Hematopoietic multipotent progenitor cell treated with erythropoietin and hydrocortisone succinate and interleukin-3 and kit ligand, for 15 days (in vitro differentiated cells): ENCODE results near the gene MCRS1.

Experiments
- DNase-seq: peaks from one replicate; pipeline ENCODE4 v3.0.0-alpha.2; 2015; ENCODE audit warnings: low spot score

MCRS1 gene

DNA sequence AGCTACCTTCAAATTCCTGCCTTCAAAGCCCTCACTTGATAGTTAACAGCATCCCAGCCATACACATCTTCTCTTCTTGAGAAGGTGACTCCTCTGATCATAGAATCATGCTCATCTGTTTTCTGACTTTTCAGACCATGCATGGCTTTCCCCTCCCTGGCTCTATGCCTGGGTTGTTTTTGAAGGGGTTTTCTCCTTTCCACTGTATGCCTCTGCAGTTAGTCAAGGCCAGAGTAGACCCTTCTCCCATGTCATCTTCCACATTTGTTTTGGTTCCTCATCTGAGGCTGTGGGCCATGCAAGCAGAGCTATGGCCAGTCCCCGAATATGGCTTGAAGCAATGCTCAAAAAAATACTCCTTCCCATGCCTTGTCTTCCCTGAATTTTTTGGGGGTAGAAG lies 14.3 kb upstream of the MCRS1 start:
- DNase-seq, result no peak

DNA sequence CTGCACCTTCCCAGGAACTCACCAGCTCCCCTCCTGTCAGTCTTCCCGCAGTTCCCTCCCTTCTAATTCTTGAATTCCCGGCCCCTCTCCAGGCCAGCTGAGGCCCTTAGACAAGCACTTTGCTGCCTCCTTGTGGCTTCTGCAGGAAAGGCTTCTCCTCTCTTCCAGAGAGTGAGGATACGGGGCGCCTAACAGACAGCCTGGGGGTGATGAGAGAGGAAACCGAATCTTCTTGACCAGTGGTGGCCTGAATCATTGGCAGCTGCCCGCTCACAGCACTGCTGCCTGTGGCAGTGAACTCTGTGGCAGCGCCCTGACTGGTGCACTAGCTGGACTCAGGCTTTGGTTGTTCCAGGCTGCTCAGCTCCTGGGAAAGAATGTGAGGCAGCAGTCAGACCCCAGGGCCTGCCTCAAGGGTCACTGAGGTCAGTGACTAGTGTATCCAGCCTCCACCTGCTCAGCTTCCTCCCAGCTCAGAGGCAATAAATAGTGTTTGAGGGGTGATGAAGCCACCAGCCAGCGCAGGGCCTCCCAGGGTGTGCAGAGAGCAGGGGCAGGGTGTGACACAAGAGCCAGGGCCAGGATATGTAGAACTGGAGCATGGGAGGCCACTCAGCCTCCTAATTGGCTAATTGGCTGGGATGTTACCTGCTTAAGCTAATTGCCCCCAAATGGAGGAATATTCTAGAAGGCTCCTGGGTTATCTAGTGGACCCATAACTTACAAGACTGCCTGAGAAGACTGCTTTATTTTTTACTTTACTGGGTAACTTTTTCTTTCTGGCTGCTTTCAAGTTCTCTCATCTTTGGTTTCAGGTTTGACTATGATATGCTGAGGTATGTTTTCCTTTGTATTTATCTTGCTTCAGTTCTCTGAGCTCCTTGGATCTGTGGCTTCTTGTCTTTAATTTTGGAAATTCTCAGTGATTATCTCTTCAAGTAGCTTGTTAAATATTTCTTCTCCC lies 12.9 kb upstream of the MCRS1 start:
- peak; percentile 67 for DNase-seq

DNA sequence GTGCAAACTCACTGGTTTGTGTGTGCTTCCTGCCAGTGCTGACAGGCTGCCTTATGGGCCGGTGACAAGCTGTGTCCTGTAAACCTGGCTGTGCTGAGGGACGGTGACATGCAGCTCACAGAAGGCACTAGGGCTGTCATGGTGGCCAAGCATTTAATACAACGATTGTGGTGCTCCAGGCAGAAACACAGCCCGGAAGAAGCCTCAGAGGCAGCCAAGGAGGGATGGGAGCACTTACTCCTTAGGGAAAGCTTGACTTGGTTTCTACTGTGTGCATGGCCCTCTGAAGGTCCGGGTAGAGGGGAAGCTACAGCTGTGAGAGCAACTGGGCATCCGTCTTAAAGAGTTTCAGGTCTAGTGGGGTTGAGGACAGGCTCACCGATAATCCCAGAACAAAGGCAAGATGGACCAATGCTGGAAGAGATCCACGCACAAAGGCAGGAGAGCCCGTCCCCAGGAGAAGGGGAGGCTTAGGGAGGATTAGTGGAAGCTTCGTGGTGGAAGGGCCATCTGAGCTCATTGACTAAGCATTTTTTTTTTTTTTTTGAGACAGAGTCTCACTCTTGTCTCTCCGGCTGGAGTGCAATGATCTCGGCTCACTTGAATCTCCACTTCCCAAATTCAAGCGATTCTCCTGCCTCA lies 10.7 kb upstream of the MCRS1 start:
- DNase-seq, result no peak

DNA sequence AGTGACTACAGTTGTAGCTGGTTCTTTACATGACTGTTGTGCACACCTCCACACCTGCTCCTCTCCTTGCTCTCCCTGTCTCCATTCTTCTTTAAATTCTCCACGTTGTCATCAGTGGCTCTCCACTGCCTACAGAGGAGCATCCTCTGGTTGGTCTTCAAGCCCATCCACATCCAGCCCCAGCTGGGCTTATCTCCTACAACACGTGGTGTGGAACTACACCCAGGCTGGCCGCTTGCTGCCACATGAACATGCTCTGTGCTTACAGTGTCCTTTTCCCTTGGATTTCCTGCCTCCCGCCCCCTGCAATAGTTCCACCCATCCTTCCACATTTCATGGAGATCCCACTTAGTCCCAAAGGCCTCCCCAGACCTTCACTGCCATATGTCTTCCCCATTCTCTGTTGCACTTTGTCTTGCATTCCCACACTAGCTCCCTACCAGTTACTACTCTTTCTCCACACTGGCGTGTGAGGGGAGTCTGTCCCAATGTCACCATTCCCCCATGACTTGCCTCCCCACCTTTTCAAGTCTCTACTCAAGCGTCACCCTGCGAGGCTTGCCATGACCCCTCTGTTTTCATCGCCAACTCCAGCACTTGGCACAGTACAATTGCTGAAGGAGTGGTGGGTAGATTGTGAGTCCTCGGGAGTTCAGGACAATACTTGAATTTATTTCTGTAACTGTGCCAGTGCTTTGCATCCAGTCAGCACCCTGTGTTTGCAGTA lies 9.8 kb upstream of the MCRS1 start:
- no peak for DNase-seq

DNA sequence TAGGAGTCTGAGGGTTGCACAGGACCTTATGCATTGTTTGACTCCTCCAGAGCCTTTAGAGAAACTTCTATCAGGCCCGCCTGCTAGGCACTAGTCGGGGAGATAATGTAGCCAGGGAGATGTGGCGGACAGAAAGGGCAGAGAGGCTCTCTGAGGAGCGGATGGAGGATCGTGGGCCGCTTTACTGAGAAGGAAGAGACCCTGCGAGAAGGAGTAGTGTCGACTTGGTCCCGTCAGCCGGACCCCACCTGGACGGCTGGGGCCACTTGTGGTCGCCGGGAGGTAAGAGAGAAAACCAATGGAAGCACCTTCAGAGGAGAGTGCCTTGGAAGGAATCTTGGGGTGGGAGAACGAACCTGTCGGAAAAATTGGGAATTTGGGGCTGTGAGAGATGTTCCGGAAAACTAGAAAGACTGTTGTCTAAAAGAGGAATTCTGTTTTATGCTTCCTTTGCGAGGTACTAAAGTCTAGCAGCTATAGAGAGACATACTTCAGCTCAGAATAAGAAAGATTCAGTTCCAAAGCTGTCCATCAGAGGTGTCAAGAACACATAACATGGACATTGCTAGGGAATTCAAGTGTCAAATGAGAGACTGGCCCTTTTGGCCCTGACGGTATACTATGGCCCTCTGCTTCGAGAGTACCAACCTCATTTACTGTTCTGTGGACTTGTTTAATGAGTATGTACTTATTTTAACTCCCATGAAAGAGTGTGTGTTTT lies 660 bp upstream of the MCRS1 start:
- peak; percentile 41 for DNase-seq

DNA sequence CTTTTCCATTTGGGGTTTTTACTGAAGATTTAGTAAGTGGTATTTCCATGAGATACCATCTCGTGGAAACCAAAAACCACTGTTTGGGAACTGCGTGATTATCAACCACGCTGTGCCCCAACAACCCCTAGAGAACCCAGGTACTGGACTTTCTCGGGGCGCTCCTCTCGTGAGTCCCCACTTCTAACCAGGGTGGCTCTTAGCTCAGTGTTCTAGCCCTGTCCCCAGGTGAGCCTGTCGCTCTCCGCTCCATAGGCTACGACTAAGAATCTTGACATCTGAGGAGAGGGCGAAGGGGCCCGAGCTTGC lies 686 bp downstream of the MCRS1 start:
- no peak for DNase-seq

DNA sequence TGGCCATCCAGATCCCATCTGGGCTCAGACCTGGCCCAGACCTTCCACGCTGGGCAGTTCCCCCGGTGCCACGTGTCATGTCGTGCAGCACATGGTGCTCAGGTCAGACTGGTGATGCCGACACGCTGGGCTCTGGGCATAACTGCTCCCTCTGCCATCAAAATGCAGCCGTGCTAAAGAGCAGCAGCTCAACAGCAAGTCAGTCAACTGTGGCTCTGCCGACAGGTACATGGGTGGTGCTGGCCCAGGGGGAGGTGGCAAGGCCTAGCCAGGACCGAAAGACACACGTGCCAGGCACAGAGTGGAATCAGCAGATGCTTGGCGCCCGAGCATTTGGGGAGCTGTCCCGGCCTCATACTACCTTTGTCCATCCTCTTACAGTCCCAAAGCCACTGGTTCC lies 1.6 kb downstream of the MCRS1 start:
- no peak for DNase-seq

DNA sequence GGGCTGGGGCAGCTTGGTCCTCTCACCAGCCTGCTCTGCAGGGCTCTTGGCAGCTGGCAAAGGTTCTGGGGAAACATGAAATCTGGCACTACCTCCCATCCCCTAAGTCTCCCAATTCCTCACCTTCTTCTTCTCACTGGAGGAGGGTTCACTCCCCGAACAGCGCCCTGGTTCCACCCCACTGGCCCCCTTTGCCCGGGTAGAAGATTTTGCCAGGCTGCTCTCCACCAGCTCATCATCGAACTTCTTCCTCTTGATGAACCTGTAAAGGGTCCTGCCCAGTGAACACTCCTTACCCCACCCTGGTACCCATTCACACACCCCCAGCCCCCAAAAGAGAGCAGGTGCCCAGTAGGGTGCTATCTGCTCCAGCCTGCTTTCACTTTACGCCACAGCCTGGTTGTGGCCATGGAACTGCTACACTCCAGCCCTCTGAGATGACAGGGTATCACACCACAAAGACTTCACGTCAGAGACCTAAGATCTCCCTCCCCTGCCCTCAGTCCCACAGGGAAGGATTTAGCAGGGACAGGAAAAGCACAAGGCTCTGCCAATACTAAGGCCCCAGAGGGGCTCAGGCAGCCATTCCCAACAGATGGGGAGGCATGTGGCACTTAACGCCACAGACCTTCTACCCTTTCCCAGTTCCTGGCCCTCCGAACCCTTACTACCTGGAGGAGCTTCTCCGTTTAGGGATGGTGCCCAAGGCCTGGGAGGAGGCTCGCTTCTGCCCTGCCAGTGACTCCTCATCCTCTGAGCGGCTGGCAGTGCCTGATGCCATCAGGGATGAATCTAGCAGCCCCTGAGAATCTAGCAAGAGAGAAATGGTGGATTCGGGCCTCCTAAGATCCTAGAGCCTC lies 2.3 kb downstream of the MCRS1 start:
- no peak for DNase-seq

DNA sequence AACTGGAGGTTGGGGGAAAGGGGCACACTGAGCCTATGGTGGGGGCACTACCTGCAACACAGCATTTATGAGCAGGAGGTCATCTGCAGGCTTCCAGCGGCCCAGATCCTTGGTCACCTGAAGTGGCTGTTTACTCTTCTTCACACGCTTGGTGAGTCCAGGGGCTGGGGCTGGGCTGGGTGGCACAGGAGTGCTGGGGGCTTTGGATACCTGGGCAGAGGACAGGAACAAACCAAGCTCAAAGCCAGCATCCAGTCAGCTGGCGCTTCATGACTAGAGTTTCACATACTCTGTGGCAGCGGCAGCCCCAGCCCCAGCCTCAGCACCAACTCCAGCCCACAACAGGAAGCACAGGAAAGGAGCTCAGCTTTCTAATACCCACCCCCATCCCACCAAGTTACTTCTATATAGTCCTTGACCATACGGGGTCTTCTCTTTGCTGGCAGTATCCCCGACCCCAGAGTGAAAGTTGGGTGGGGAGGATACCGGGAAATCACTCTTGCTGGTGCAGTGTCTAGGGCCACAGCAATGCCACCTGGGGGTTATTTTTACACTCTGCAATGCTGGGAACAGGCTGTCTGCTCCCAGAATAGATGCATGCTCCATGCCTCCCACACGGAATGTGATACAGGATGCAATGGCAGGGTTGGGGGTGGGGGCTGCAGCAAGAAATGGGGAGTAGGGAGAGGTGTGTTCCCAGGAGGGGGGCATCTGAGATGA lies 3.1 kb downstream of the MCRS1 start:
- no peak for DNase-seq

DNA sequence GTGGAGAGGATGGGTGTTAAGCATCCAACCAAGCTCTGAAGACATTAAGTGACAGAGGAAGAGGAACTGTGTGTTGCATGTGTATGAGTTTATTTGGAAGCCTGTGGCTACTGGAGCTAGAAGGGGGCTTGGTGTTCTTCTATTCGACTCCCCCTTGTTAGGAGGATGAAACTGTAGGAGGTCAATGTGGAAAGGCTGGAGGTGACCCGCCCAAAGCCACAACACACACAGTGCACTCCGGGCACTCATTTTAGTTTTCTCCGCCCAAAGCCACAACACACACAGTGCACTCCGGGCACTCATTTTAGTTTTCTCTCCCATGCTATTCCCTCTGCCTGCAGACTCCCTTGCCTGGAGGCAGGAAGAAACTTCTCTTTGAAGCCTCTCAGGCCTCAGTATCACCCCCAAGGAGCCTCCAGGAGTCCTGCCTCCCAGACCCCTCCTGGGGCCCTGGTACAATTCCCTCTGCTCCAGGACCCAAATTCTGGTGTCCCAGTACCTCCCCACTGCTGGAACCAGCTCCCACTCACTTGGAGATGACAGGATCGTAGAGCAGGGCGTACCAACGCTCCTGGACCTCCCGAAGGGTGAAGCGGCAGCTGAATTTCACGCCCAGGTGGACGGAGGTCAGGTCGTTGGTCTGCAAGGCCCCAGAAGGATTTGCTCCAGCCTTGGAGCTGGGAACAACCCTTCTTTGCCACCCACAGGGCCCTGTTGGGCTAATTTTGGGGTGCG lies 3.8 kb downstream of the MCRS1 start:
- DNase-seq, result no peak

DNA sequence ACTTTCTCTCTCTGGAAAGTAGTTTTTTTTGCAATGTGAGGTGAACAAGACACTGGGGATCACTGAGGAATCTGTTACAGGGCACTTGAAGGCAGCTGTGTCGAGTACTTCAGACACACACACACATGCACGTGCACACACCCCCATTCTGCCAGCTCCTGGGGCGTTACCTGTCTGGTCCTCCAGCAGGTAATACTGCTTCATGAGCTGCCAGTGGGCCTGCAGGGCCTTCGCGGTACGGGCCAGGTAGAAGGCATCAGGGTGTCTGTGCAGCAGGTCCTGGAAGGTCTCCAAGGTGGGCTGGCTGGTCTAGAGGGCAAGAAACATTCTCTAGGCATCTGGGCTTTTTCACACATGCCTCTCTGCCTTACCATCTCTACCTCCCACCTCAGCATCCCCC lies 5.1 kb downstream of the MCRS1 start:
- DNase-seq, result no peak

DNA sequence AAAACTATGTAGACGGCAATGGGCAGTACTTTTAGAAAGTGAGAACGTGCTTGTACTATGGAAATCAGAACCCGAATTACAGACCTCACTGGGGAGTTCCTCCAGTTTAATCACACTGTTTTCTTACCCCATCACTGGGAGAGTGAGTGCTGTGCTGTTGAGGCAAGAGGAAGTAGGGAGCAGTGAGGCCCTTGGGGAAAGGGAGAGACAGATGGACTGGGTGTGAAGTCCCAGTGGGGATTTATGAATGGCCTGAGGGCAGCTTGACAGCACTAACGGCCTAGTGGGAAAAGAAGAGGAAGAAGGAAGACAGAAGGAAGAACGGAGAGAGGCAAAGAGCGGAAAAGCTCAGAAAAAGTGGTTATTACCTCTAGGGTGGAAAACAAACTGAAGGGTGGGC lies 5.7 kb downstream of the MCRS1 start:
- DNase-seq, result no peak

DNA sequence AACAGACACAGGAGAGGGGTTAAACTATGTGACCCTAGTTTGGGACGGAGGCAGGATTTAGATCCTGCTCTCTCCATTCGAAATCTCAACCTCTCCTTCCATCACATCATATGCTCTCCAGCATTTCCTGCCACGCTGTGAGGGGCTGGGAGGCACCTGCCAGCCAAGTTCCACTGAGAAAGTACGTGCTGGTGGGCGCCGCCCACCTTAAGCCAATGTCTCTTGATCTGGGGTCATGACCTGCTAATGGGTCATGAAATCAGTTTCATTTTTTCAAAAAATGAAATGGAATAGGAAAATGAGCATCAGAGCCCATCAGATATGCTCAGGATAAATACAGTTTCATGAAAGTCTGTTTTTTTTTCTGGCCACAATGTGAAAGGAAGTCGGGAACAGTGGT lies 7.2 kb downstream of the MCRS1 start:
- no peak for DNase-seq

DNA sequence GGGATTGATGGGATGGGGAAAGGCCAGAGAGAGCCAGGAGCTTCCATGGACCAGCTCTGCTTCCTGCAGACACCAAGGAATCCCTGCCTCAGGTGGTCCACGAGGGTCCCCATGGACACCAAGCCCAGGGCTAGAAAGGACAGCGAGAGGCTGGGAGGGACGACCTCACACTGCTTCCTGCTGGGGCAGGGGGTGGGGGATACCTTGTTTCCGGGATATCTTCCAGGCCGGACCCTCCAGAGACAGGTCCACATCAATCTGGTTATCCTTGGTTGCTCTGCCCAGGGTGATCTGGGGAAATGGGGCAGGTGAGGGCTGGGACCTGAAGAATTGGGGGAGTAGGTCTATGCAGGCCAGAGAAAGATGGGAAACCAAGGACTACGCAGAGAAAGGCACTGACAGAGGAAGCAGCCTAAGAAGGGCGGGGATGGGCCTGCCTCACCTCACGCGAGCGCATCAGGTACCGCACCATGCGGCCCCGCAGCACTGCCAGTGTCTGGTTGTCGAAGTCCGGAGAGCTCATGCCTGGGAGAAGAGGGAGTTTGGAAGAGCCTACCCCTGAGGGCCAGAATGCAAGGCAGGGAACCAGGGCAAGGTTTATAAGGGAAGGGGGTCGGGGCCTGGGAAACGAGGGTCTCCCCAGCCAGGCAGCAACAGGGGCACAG lies 8.8 kb downstream of the MCRS1 start:
- DNase-seq, result no peak

DNA sequence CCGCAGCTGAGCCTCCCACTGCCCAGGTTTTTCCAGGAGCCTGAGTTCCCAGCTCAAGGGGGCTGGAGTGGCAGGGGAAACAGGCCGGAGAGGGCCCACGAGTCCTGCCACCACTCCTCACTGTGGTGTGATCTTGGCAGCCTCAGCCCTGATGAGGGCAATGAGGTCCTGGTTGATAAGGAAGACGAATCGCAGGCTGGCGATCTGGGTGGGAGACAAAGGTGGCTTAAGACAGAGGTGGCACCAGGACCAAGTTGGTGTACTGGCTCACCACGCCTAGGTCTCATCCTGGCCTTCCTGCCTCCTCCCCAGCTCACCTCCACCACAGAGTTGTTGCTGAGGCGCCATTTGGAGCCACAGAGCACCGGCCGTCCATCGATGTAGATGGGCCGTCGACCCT lies 9.4 kb downstream of the MCRS1 start:
- DNase-seq, result no peak

DNA sequence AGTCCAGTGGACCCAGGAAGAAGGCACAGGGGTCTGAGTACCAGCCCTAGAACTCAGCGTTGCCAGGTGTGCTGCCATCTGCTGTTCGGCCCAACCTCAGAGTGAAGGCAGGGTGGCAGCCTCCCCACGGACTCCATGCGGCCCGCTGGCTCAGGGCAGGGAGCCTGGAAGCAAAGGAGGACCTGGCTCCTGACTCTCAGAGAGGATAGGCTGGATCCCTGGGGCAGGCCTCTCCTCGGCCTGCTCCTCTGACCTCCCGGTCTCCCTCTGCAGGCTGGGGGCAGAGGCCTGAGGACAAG lies 10.1 kb downstream of the MCRS1 start:
- DNase-seq, result no peak

DNA sequence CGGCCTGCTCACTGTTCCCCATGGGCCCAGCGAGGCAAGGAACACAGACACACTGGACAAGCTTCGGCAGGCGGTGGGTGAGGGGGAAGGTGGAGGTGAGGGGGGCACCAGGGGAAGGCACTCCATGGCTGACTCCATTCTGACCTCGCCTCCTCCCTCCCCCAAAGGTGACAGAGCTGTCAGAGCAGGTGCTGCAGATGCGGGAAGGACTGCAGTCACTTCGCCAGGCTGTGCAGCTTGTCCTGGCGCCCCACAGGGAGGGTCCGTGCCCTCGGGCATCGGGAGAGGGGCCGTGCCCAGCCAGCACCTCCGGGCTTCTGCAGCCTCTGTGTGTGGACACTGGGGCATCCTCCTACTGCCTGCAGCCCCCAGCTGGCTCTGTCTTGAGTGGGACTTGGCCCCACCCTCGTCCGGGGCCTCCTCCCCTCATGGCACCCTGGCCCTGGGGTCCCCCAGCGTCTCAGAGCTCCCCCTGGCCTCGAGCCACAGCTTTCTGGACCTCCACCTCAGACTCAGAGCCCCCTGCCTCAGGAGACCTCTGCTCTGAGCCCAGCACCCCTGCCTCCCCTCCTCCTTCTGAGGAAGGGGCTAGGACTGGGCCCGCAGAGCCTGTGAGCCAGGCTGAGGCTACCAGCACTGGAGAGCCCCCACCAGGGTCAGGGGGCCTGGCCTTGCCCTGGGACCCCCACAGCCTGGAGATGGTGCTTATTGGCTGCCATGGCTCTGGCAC lies 10.6 kb downstream of the MCRS1 start:
- DNase-seq, result no peak

DNA sequence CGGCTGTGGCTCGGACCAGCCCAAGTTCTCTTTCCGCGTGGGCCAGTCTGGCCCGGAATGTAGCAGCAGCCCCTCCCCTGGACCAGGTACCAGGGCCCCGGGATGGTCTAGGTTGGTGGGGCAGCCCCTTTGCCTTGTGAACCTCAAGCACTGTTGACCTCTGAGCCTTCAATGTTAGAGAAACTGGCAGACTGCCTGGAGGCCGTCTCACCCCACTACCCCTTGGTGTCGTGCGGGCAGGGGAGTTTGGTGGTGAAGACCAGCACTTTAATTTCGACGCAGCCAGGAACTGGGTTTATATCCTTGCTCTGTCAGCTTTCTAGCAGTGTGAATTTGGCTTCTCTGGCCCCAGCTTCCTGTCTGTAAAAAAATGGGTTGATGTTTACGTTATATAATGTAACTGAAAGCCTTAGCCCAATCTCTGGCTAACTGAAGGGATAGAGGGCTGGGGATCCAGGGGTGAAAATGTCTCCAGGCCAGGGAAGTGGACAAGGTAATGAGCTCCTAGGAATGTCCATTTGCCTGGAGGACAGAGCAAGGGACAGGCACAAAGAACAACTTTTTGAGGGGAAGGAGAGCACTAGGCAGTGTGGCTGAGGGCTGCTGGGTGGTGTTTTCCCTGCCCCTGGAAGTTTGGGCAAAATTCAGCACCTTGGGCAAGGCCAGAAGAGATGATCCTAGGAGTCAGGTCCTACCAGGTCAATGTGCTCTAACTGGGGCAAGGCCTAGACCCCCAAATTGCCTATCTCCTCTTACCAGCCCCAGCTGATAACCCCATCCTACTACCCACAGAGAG lies 11.4 kb downstream of the MCRS1 start:
- DNase-seq, result no peak
